MM.1S (cell line): ENCODE data around the gene ATG4D.

Source experiments
- DNase-seq: peaks from one replicate; pipeline ENCODE4 v3.0.0-alpha.2; 2015
- H2AFZ ChIP-seq: fragments of 300-600 bp; sonication (generic); 2 replicates; pipeline ENCODE4 v1.6.0; 2016; ENCODE audit warnings: antibody characterized with exemption, low read length
- H3F3A ChIP-seq: fragments of 300-600 bp; sonication (generic); 2 replicates; pipeline ENCODE4 v1.6.1; 2016; ENCODE audit warnings: mild to moderate bottlenecking, antibody characterized with exemption, low read length, moderate library complexity, mixed read lengths; ENCODE audit not compliant: insufficient read depth
- H3K27ac ChIP-seq: fragments of 300-600 bp; sonication (generic); 2 replicates; pipeline ENCODE4 v1.5.1; 2016; ENCODE audit warnings: mild to moderate bottlenecking, low read length
- H3K27me3 ChIP-seq: fragments of 300-600 bp; sonication (generic); replicated peaks from 2 replicates; pipeline ENCODE4 v1.6.0; 2016; ENCODE audit warnings: low read length; ENCODE audit not compliant: insufficient read depth
- H3K36me3 ChIP-seq: fragments of 300-600 bp; sonication (generic); replicated peaks from 2 replicates; pipeline ENCODE4 v1.6.1; 2016; ENCODE audit warnings: mild to moderate bottlenecking, low read length, mixed read lengths; ENCODE audit not compliant: insufficient read depth
- H3K4me1 ChIP-seq: fragments of 300-600 bp; sonication (generic); 2 replicates; pipeline ENCODE4 v1.6.1; 2016; ENCODE audit warnings: low read length, mixed read lengths
- H3K4me2 ChIP-seq: fragments of 300-600 bp; sonication (generic); 2 replicates; pipeline ENCODE4 v1.6.0; 2016; ENCODE audit warnings: low read depth, low read length
- H3K4me3 ChIP-seq: fragments of 300-600 bp; sonication (generic); 2 replicates; pipeline ENCODE4 v1.5.1; 2016; ENCODE audit warnings: low read length, mixed read lengths
- H3K79me2 ChIP-seq: fragments of 300-600 bp; sonication (generic); 2 replicates; pipeline ENCODE4 v1.6.1; 2016; ENCODE audit warnings: mixed run types, low read length, mixed read lengths
- H3K9ac ChIP-seq: fragments of 300-600 bp; sonication (generic); 2 replicates; pipeline ENCODE4 v1.6.1; 2016; ENCODE audit warnings: low read length, mixed read lengths
- H3K9me2 ChIP-seq: fragments of 300-600 bp; sonication (generic); replicated peaks from 2 replicates; pipeline ENCODE4 v1.6.1; 2016; ENCODE audit warnings: mild to moderate bottlenecking, low read length, mixed read lengths; ENCODE audit not compliant: insufficient read depth
- H3K9me3 ChIP-seq: fragments of 300-600 bp; sonication (generic); replicated peaks from 2 replicates; pipeline ENCODE4 v1.6.1; 2016; ENCODE audit warnings: mild to moderate bottlenecking, low read length, mixed read lengths; ENCODE audit not compliant: insufficient read depth
- H4K20me1 ChIP-seq: fragments of 300-600 bp; sonication (generic); 2 replicates; pipeline ENCODE4 v1.6.1; 2016; ENCODE audit warnings: mild to moderate bottlenecking, low read length, moderate library complexity, mixed read lengths; ENCODE audit not compliant: insufficient read depth
- CTCF ChIP-seq: fragments of 300-600 bp; sonication (generic); IDR thresholded peaks from 2 replicates; pipeline ENCODE4 v1.5.1; 2016; ENCODE audit warnings: antibody characterized with exemption, low read length, mixed read lengths
- EZH2 ChIP-seq: fragments of 300-600 bp; sonication (generic); optimal IDR thresholded peaks from 2 replicates; pipeline ENCODE3; 2017; ENCODE audit warnings: low read depth, mild to moderate bottlenecking, antibody characterized with exemption, low read length, mixed read lengths
- EZH2phosphoT487 ChIP-seq: fragments of 300-600 bp; sonication (generic); IDR thresholded peaks from 2 replicates; pipeline ENCODE4 v1.6.1; 2018; ENCODE audit warnings: antibody characterized with exemption, low read length

Gene ATG4D

GRCh38 chr19:10580979-10581631, 37.4 kb downstream of the ATG4D start:
- peak; percentile 95 for DNase-seq
- 0 out of 2 replicates have a peak, but pooled peaks cover 6% of the 10 kb centered on the region for H3K27me3 ChIP-seq
- H3K36me3 ChIP-seq, result no peaks in the 10 kb centered on the region
- no peaks in the 10 kb centered on the region for H3K79me2 ChIP-seq
- H3K9me2 ChIP-seq, result no peaks in the 10 kb centered on the region
- H3K4me1 ChIP-seq, result no peaks in the 10 kb centered on the region
- H3K9ac ChIP-seq, result no peak overlapping the region
- H3F3A ChIP-seq, result no peaks in the 10 kb centered on the region
- TF ChIP-seq EZH2phosphoT487 (no peak), CTCF (peak; percentile 99)
- peak overlapping the region; percentile 66; the same call in 1 of the 2 replicates for H2AFZ ChIP-seq
- peak overlapping the region; percentile 69 for H3K4me2 ChIP-seq
- no peak overlapping the region for H3K27ac ChIP-seq
- H3K9me3 ChIP-seq, result no peaks in the 10 kb centered on the region
- no peak overlapping the region for H3K4me3 ChIP-seq
- H4K20me1 ChIP-seq, result no peaks in the 10 kb centered on the region

GRCh38 chr19:10582091-10582490, 38.4 kb downstream of the ATG4D start:
- Histone ChIP-seq H3K27me3 (0 out of 2 replicates have a peak, but pooled peaks cover 3% of the 10 kb centered on the region), H3K36me3 (no peaks in the 10 kb centered on the region), H3F3A (no peaks in the 10 kb centered on the region), H3K9me3 (no peaks in the 10 kb centered on the region), H4K20me1 (no peaks in the 10 kb centered on the region), H3K9me2 (no peaks in the 10 kb centered on the region), H3K4me1 (no peaks in the 10 kb centered on the region), H3K4me3 (no peak overlapping the region), H3K79me2 (no peaks in the 10 kb centered on the region), H2AFZ (no peak overlapping the region), H3K27ac (no peak overlapping the region), H3K4me2 (no peak overlapping the region), H3K9ac (no peak overlapping the region)
- TF ChIP-seq EZH2phosphoT487 (no peak), EZH2 (no peak), CTCF (no peak)
- DNase-seq, result no peak

GRCh38 chr19:10583036-10583776, 39.5 kb downstream of the ATG4D start:
- no peaks in the 10 kb centered on the region for H3K36me3 ChIP-seq
- H2AFZ ChIP-seq, result no peak overlapping the region
- no peaks in the 10 kb centered on the region for H3K27me3 ChIP-seq
- H3K9me2 ChIP-seq, result no peaks in the 10 kb centered on the region
- H4K20me1 ChIP-seq, result no peaks in the 10 kb centered on the region
- no peaks in the 10 kb centered on the region for H3K79me2 ChIP-seq
- no peak overlapping the region for H3K27ac ChIP-seq
- H3K9ac ChIP-seq, result no peak overlapping the region
- H3K4me2 ChIP-seq, result no peak overlapping the region
- TF ChIP-seq CTCF (no peak), EZH2phosphoT487 (no peak), EZH2 (no peak)
- no peaks in the 10 kb centered on the region for H3F3A ChIP-seq
- no peak overlapping the region for H3K4me3 ChIP-seq
- H3K9me3 ChIP-seq, result no peaks in the 10 kb centered on the region
- no peaks in the 10 kb centered on the region for H3K4me1 ChIP-seq
- no peak for DNase-seq
